ENCODE data around the gene EFEMP2.

EFEMP2 gene

GRCh38 chr11:65865550-65866172, 6.9 kb downstream of the EFEMP2 start:
- no peak for DNase-seq

DNA sequence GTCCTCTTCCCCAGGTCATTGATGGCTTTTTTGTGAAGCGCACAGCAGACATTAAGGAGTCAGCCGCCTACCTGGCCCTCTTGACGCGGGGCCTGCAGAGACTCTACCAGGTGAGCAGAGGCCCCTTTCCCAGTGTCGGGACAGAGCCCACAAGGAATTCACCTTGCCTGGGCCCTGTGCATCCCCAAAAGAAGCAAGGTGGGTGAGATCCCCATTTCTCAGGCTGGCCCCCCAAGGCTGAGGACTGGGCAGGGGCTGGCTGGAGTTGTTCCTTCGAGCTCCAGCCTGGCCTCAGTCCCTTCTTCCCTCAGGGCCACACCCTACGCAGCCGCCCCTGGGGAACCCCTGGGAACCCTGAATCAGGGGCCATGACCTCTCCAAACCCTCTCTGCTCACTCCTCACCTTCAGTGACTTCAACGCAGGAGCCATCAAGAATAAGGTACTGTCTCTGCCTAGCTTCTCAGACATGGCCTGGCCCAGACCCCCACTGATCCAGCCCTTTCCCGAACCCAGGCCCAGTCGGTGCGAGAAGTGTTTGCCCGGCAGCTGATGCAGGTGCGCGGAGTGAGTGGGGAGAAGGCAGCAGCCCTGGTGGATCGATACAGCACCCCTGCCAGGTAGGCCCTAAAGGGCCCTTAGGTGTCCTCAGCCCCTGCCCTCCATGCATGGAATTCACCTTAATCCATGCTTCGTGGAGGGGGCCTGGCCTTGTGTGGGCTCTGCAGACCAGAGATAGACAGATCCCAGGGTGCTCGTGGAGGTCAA, 7.7 kb downstream of the EFEMP2 start:
- no peak for DNase-seq

DNA sequence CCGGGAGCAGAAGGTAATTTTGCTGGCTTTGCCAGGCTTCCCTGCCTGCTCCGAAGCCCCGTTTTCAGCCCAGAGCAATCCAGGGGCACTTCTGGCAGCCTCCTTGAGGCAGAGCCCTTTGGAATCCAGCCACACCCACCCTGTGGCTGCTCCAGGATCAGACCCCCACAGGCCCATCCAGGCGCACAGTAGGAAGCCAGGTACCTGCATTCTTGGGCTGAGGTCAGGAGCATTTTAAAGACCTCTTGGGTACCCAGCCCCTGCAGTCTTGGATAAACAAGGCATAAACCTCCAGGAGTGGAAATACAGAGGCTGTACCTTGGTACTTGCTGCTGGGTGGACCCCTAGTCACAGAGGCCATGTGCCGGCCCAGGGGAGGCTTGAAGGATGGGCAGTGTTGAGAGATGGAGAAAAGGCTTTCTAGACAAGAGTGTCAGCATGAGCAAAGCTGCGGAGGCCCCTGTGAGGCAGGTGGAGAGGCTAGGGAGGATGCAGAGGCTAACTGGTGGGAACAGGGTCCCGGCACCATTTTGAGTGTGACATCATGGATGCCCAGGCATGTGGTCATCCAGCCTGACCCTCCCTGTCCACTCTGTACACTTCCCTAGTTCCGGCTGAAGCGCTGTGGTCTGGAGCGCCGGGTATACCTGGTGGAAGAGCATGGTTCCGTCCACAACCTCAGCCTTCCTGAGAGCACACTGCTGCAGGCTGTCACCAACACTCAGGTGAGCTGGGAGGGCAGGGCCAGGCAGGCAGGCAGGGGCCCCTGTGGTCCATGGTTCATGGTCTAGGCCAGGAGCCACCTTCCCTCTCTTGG, 8.5 kb downstream of the EFEMP2 start:
- no peak for DNase-seq

DNA sequence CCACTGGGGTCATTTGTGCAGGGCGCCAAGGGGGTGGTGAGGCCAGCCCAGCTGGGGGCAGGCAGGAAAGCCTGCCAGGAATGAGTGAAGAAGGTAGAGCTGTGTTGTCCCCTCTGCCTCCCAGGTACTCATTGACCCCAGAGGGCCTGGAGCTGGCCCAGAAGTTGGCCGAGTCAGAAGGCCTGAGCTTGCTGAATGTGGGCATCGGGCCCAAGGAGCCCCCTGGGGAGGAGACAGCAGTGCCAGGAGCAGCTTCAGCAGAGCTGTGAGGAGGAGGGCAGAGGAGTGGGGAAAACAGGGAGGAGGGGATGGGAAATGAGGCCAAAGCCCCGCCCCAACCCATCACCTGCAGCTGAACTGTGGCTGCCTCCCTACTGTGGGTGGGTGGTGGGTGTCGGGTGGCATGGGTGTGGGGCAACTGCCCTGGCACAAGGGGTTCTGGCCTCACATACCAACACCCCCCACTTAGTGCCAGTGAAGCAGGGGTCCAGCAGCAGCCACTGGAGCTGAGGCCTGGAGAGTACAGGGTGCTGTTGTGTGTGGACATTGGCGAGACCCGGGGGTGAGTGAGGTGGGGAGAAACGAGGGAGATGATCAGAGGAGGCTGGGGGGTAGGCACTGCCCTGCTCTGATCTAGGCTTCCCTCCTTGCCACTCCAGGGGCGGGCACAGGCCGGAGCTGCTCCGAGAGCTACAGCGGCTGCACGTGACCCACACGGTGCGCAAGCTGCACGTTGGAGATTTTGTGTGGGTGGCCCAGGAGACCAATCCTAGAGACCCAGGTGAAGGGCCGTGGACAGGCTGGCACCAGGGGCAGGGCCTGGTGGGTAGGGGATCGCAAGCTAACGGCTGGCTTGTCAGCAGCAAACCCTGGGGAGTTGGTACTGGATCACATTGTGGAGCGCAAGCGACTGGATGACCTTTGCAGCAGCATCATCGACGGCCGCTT, 9.4 kb downstream of the EFEMP2 start:
- DNase-seq: no peak

DNA sequence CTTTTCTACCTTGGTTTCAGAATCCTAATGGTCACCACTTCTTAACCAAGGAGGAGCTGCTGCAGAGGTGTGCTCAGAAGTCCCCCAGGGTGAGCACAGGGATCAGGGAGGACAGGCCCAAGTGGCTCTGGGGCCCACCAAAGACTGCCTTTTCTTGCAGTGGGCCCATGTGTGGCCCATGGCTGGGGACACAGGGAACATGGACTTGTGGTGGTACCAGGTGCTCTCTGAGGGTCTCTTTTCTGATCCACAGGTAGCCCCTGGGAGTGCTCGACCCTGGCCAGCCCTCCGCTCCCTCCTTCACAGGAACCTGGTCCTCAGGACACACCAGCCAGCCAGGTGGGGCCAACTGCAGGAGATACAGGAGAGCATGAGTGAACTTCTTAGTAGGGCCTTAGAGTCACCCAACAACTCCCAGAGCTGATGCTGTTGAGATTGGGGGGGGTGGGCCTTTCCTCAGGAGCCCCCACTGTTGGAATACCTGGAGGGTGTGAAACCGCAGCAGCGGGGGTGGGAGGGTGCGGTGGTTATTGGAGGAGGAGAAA, 10.3 kb downstream of the EFEMP2 start:
- no peak for DNase-seq

- no peak for DNase-seq
Measured at GRCh38 chr11:65861533-65862183, 10.9 kb downstream of the EFEMP2 start.

DNA sequence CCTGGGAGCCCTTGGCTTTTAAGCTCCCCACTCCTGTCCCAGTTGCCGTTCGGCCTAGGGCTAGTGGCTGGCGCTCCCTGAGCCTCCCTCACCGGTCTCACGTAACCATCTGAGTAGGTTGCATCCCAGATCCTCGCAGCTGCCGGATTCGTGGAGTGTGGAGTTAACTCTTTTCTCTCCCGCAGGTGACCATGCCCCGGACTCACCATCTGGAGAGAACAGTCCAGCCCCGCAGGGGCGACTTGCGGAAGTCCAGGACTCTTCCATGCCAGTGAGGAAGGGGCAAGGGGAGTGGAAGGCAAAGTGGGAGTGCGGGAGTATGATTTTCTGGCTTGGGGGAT, 11.5 kb downstream of the EFEMP2 start:
- no peak for DNase-seq

GRCh38 chr11:65860278-65861164, 12.1 kb downstream of the EFEMP2 start, which contains the start of gene MUS81:
Gene MUS81 (plus strand): TSS chr11:65860433. CDS start chr11:65860754, 321 bp downstream.
- peak; percentile 98 for DNase-seq

- DNase-seq: no peak
Measured at GRCh38 chr11:65859812-65860277, 12.8 kb downstream of the EFEMP2 start.

GRCh38 chr11:65859095-65859811, 13.3 kb downstream of the EFEMP2 start:
- DNase-seq: peak; percentile 98

- no peak for DNase-seq
Measured at GRCh38 chr11:65858681-65859087, 13.9 kb downstream of the EFEMP2 start.

DNA sequence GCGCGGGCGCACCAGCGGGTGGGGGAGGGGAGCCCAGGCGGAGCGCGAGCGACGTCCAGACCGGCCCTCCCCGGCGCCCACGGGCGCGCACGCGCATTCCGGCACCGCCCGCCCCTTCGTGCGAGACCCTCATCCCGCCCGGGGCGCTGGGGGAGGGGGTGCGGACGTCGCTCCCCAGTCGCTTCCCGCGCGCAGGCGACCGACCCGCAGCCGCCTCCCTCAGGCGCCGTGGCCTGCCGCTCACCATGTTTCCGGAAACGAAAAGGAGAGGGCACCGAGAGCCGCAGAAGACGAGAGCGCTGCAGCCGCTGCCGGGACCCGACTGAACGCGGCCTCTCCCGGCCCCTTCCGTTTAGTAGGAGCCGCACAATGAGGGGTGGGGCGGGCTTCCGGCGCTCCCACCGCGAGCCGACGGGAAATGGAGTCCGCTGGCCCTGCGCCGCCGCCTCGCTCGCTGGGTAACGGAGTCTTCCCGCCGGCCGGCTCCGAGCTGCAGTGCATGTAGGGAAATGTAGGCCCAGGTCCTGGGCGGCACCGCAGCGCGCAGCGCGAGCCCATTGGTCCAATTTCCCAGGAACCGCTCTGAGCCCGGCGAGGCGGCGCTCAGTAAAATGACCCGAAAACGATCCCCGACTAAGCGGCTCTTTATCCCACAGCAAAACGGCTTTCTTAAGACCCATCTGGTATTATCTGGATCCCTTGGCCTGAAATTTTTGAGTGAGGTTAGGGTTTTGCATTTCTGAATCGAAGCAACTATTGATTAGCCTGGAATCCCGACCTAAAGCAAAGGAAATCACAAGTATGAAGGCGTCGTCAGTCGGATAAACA, 14.5 kb downstream of the EFEMP2 start, which contains the start of gene CFL1:
CFL1 (minus strand) TSS at position 328 of the 828 bp plus-strand sequence; CDS start at position 247, 81 bp downstream.
- DNase-seq: peak; percentile 96

DNA sequence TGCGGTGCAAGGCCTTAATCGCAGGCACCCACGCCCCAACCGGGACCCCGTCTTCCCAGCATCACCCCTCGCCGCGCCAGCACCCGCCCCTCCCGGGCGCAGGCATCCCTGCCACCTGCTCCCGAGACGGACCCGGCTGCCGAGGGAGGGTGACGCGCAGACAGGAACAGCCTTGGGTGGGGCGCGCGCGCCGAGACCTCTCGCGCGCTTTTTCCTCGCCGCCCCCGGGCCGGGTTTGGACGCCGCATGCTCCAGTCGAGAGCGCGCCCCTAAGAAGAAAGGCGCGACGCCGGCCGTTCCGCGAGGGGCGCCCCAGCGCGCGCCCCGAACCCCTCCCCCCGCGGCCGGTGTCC, 15.1 kb downstream of the EFEMP2 start:
- peak; percentile 70 for DNase-seq

DNA sequence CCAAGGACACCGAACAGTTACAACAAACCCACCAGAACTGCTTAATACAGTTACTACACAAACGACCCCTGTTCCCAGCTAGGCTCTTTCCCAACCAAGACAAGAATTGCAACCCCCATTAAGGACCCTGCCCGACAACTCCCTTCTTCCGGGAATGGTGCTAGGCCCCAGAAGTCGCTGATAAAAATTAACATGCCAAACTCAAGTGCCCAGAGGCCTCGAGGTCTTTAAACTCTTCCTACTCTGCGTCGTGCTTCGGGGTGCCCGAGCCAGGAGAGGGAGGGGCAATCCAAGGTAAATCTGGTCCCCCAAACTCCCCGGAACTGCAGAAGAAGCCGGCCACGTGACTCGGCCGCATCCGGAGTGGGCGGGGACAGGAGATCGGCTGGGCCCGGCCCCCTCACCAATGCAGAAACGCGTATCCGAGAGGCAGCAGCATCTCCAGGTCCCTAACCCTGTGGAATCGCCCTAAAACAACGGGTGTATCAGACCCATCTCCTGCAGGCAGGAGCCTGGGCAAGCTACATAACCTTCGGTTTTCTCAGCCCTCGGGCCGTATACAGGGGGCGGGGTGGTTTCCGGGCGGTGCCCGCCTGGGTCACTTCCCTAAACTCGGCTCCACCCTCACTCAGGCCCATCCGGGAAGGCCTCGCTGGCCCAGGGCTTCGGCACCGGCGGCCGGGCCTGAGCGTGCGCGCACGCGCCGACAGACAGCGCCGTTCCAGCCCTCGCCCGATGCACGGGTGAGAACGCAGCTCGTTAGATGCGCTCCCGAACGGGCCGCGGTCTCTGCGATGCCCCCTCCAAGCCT, 15.7 kb downstream of the EFEMP2 start:
- peak; percentile 86 for DNase-seq

DNA sequence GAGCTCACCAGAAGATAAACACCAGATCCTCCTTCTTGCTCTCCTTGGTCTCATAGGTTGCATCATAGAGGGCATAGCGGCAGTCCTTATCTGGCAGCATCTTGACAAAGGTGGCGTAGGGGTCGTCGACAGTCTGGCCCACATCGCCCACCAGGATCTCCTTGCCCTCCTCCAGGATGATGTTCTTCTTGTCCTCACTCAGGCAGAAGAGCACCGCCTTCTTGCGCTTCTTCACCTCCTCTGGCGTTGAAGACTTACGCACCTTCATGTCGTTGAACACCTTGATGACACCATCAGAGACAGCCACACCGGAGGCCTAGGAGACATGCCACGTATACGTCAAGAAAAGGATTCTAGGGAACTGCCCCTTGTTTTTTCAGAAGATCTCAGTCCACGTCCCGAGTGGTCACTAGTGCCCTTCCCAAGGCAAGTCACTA, 16.7 kb downstream of the EFEMP2 start:
- no peak for DNase-seq

DNA sequence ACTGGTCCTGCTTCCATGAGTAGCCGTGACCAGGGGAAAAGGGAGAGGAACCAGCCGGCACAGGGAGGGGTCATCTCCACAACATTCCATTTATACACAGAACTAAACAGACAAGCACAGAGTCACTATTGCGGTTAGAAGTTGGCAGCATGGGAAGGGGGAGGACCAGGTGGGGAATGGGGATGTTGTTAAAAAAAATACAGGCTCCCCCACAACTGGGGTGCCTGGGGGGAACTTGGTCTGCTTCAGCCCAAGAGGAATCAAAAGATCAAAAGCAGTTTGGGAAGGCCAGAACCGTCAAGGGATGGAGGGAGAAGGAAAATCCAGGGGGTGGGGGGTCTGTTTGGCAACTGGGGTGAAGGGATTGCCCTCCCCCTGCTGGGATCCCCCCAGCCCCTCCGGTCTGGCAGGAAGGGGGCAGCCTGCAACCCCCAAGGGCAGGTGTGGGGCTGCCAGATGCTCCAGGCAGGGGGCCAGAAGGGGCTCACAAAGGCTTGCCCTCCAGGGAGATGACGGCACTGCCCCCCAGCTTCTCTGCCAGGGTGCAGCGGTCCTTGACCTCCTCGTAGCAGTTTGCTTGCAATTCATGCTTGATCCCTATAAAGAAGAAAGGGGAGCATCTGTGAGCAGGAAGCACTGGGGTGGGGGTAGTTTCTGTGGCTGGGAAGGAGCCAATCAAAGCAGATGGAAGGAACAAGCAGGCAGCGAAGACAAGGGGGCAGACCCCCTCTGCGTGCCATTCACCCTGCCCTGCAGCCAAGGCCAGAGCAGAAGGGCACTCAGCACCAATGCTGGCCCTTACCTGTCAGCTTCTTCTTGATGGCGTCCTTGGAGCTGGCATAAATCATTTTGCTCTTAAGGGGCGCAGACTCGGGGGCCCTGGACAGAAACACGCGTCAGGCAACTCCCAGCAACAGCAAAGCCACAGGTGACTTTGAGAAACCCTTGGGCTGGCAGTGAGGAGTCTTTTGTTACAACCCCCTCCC, 17.5 kb downstream of the EFEMP2 start:
- no peak for DNase-seq
